OCI-LY7 (cell line): ENCODE data around the gene SPINT1. TPM values are rescaled to one million over a fixed set of nuclear protein-coding genes. Genes with fewer than 3 reads are reported as not detected.

Experiments
- BruUV-seq: library from RNA; stranded (reverse); fragments of 400-500 nt; replicated peaks from 2 replicates; lab custom pipeline; 2021; lab: Mats Ljungman, UMichigan
- CTCF ChIA-PET: fragments of 300-600 bp; sonication (Branson Sonifier 250); formaldehyde crosslinking; loops from one replicate; lab custom pipeline; 2022; ENCODE audit warnings: antibody characterized with exemption; ENCODE audit not compliant: unreplicated experiment; lab: Charles Lee
- POLR2A ChIA-PET: fragments of 300-600 bp; sonication (Branson Sonifier 250); formaldehyde crosslinking; loops from one replicate; lab custom pipeline; 2022; ENCODE audit warnings: antibody characterized with exemption; lab: Charles Lee
- DNase-seq: peaks from one replicate; pipeline ENCODE4 v3.0.0-alpha.2; 2015; ENCODE audit warnings: low spot score
- H2AFZ ChIP-seq: fragments of 200-600 bp; sonication (generic), shearing (Covaris generic); 2 replicates; pipeline ENCODE4 v1.6.1; 2014; ENCODE audit warnings: mild to moderate bottlenecking, antibody characterized with exemption, low read length, moderate library complexity
- H3K27ac ChIP-seq: fragments of 200-600 bp; sonication (generic); 2 replicates; pipeline ENCODE4 v1.5.1; 2014; ENCODE audit warnings: mixed run types, low read depth, mild to moderate bottlenecking, moderate library complexity, low read length, inconsistent platforms; ENCODE audit not compliant: poor library complexity, severe bottlenecking
- H3K36me3 ChIP-seq: fragments of 200-600 bp; sonication (generic); 2 replicates; pipeline ENCODE4 v1.6.1; 2014; ENCODE audit warnings: mild to moderate bottlenecking, antibody characterized with exemption, low read length, moderate library complexity, mixed read lengths; ENCODE audit not compliant: insufficient read depth
- H3K4me1 ChIP-seq: fragments of 200-600 bp; sonication (generic); 2 replicates; pipeline ENCODE4 v1.5.1; 2014; ENCODE audit warnings: mild to moderate bottlenecking, low read length; ENCODE audit not compliant: insufficient read depth, poor library complexity, severe bottlenecking
- H3K4me2 ChIP-seq: fragments of 200-600 bp; sonication (generic); 2 replicates; pipeline ENCODE4 v1.6.1; 2014; ENCODE audit warnings: mild to moderate bottlenecking, low read length
- H3K4me3 ChIP-seq: fragments of 200-600 bp; sonication (generic); 2 replicates; pipeline ENCODE4 v1.5.1; 2014; ENCODE audit warnings: mild to moderate bottlenecking, low read depth, low read length; ENCODE audit not compliant: poor library complexity, severe bottlenecking
- H3K79me2 ChIP-seq: fragments of 200-600 bp; sonication (generic); 2 replicates; pipeline ENCODE4 v1.6.1; 2016; ENCODE audit warnings: low read depth, mild to moderate bottlenecking, low read length, moderate library complexity, mixed read lengths; ENCODE audit not compliant: insufficient read depth
- H3K9me2 ChIP-seq: fragments of 200-600 bp; sonication (generic); 2 replicates; pipeline ENCODE4 v1.6.1; 2016; ENCODE audit warnings: mild to moderate bottlenecking, low read length, mixed read lengths; ENCODE audit not compliant: insufficient read depth
- H3K9me3 ChIP-seq: fragments of 200-600 bp; sonication (generic); 2 replicates; pipeline ENCODE4 v1.6.1; 2014; ENCODE audit warnings: mild to moderate bottlenecking, mixed run types, low read length, mixed read lengths
- H4K20me1 ChIP-seq: fragments of 200-600 bp; sonication (generic); 2 replicates; pipeline ENCODE4 v1.6.1; 2014; ENCODE audit warnings: mild to moderate bottlenecking, antibody characterized with exemption, low read length, moderate library complexity, mixed read lengths; ENCODE audit not compliant: insufficient read depth
- CTCF ChIP-seq: fragments of 200-600 bp; sonication (generic); conservative IDR thresholded peaks from 2 replicates; pipeline ENCODE4 v1.5.1; 2014; ENCODE audit warnings: mild to moderate bottlenecking, antibody characterized with exemption, low read length, moderate library complexity, mixed read lengths
- EZH2phosphoT487 ChIP-seq: fragments of 200-600 bp; sonication (generic); IDR thresholded peaks from 2 replicates; pipeline ENCODE4 v1.6.1; 2018; ENCODE audit warnings: low read depth, borderline replicate concordance, mild to moderate bottlenecking, mixed run types, antibody characterized with exemption, low read length, moderate library complexity, mixed read lengths
- intact Hi-C: fragments of 100-400 bp; cut with micrococcal nuclease; formaldehyde crosslinking; loops from one replicate; pipeline ENCODE4 v1.10.0; 2022; ENCODE audit not compliant: unreplicated experiment
- total RNA-seq, 2 experiments: library from RNA; depleted of rRNA in 1 of 2; stranded (reverse); fragments of >200 nt in 1 of 2; shearing (Covaris generic) in 1 of 2; gene quantifications; 2 replicates each; pipeline ENCODE4 v1.2.3, GENCODE V29; 2014 to 2022

SPINT1 gene
- total RNA-seq, 2 experiments from 2014 or later = 2.4 TPM; not detected in 1

GRCh38 chr15:40808861-40809450, 34.9 kb upstream of the SPINT1 start:
- TF ChIP-seq EZH2phosphoT487 (no peak), CTCF (no peak)
- Histone ChIP-seq H2AFZ (no peak overlapping the region), H3K4me2 (peak overlapping the region; percentile 80), H3K9me2 (no peaks in the 10 kb centered on the region), H3K36me3 (peaks cover 12% of the 10 kb centered on the region; the same call in 1 of the 2 replicates), H3K4me1 (peaks cover 19% of the 10 kb centered on the region), H3K9me3 (no peaks in the 10 kb centered on the region), H3K79me2 (peaks cover 16% of the 10 kb centered on the region; the same call in 1 of the 2 replicates), H4K20me1 (no peaks in the 10 kb centered on the region), H3K4me3 (peak overlapping the region; percentile 78), H3K27ac (no peak overlapping the region)
- intact Hi-C loops = no loop called here
- CTCF ChIA-PET = no interaction called here
- TSS peak; percentile 44 for BruUV-seq
- POLR2A ChIA-PET = interaction anchor here (0.7 kb wide), 1 partner anchor 83 kb away, joined by 3 read pairs; no protein-coding TSS in a partner anchor
- DNase-seq = no peak

- BruUV-seq = no TSS peak
- no peak for DNase-seq
- ChIA-PET CTCF (no interaction called here), POLR2A (no interaction called here)
- Histone ChIP-seq H3K36me3 (peaks cover 12% of the 10 kb centered on the region; the same call in 1 of the 2 replicates), H3K4me3 (no peak overlapping the region), H3K79me2 (peaks cover 4% of the 10 kb centered on the region; the same call in 1 of the 2 replicates), H3K27ac (no peak overlapping the region), H3K4me1 (peaks cover 13% of the 10 kb centered on the region), H3K9me3 (no peaks in the 10 kb centered on the region), H3K9me2 (no peaks in the 10 kb centered on the region), H2AFZ (no peak overlapping the region), H3K4me2 (no peak overlapping the region), H4K20me1 (no peaks in the 10 kb centered on the region)
- intact Hi-C loops = no loop called here
- TF ChIP-seq CTCF = no peak
- no peak for TF ChIP-seq EZH2phosphoT487
Observed at GRCh38 chr15:40812721-40813425, 31.0 kb upstream of the SPINT1 start.
